ENCODE data around the gene LINC01488.

DNA sequence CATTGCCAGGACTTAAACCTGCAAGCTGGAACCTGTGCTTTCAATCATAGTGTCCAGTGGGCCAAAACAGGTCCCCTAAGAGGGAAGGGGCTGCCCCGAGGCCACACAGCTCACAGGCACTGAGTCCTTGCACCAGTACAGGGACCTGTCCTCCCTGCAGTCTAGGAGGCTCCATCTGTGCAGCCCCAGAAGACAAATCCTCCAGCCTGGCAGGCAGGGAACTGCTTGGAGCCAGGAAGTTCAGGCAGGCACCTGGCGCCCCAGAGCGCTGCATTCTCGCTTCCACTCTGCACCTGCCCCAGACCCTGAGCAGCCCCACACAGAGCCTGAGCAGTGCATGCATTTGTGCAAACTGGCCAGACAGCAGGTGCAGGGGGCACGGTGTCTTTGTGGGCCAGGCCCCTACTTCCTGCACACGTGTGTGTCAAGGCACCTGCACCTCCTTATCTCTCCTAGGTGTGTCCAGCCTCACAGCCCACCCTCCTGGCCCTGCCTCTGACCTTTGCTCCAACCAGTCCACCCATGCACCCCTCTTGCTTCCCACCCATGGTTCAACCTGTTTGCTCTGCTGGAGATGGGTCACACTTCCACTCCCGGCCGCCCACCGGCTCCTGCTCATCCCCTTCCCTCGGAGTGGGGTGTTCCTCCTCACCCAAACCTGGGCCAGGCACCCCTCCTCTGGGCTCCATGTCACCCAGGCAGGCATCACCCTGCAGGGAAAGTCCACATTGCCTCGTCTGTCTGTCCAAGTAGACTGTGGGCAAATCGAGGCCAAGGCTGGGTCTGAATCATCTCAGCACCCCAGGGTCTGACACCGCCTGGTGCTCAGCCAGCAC lies 19.0 kb downstream of the LINC01488 start:
- TF ChIP-seq EP300 (IDR thresholded peaks at IDR 0.05; ENCODE audit: low read depth) (no peak), POLR2A (IDR thresholded peaks at IDR 0.05) (no peak)
- TF ChIP-seq, protein P1, sequence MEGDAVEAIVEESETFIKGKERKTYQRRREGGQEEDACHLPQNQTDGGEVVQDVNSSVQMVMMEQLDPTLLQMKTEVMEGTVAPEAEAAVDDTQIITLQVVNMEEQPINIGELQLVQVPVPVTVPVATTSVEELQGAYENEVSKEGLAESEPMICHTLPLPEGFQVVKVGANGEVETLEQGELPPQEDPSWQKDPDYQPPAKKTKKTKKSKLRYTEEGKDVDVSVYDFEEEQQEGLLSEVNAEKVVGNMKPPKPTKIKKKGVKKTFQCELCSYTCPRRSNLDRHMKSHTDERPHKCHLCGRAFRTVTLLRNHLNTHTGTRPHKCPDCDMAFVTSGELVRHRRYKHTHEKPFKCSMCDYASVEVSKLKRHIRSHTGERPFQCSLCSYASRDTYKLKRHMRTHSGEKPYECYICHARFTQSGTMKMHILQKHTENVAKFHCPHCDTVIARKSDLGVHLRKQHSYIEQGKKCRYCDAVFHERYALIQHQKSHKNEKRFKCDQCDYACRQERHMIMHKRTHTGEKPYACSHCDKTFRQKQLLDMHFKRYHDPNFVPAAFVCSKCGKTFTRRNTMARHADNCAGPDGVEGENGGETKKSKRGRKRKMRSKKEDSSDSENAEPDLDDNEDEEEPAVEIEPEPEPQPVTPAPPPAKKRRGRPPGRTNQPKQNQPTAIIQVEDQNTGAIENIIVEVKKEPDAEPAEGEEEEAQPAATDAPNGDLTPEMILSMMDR (IDR thresholded peaks at IDR 0.05) = no peak

Data from transverse colon (tissue), 3 donors.